Smooth muscle cell (in vitro differentiated cells): ENCODE measurements around the gene INPP5A. TPM values are rescaled to one million over a fixed set of nuclear protein-coding genes. Genes with fewer than 3 reads are reported as not detected.

ENCODE experiments used
- DNase-seq: peaks from one replicate; lab custom pipeline; 2025; ENCODE audit not compliant: unreplicated experiment; lab: John Stamatoyannopoulos, UW
- H2AFZ ChIP-seq: fragments of 200-600 bp; sonication (generic); 2 replicates; pipeline ENCODE4 v1.6.0; 2016; ENCODE audit warnings: antibody characterized with exemption, low read depth, mild to moderate bottlenecking
- H3F3A ChIP-seq: fragments of 200-600 bp; sonication (generic); 2 replicates; pipeline ENCODE4 v1.6.0; 2017; ENCODE audit warnings: antibody characterized with exemption, low read depth
- H3K27ac ChIP-seq: fragments of 200-600 bp; sonication (generic); 2 replicates; pipeline ENCODE4 v1.5.1; 2016; ENCODE audit warnings: low read depth, mild to moderate bottlenecking
- H3K27me3 ChIP-seq: fragments of 200-600 bp; sonication (generic); 2 replicates; pipeline ENCODE4 v1.6.1; 2016; ENCODE audit warnings: low read depth, mild to moderate bottlenecking
- H3K36me3 ChIP-seq: fragments of 200-600 bp; sonication (generic); 2 replicates; pipeline ENCODE4 v1.5.1; 2016; ENCODE audit warnings: low read depth
- H3K4me1 ChIP-seq: fragments of 200-600 bp; sonication (generic); 2 replicates; pipeline ENCODE4 v1.5.1; 2016; ENCODE audit warnings: low read depth
- H3K4me2 ChIP-seq: fragments of 200-600 bp; sonication (generic); 2 replicates; pipeline ENCODE4 v1.6.0; 2016; ENCODE audit warnings: mild to moderate bottlenecking
- H3K4me3 ChIP-seq: fragments of 200-600 bp; sonication (generic); 2 replicates; pipeline ENCODE4 v1.5.1; 2016; ENCODE audit warnings: mild to moderate bottlenecking
- H3K79me2 ChIP-seq: fragments of 200-600 bp; sonication (generic); 2 replicates; pipeline ENCODE4 v1.6.0; 2016; ENCODE audit warnings: low read depth, mild to moderate bottlenecking
- H3K9ac ChIP-seq: fragments of 200-600 bp; sonication (generic); 2 replicates; pipeline ENCODE4 v1.6.0; 2016; ENCODE audit warnings: low read depth
- H3K9me3 ChIP-seq: fragments of 200-600 bp; sonication (generic); replicated peaks from 2 replicates; pipeline ENCODE4 v1.5.1; 2016; ENCODE audit warnings: low read depth
- H4K20me1 ChIP-seq: fragments of 200-600 bp; sonication (generic); 2 replicates; pipeline ENCODE4 v1.6.0; 2016; ENCODE audit warnings: low read depth
- CTCF ChIP-seq: fragments of 200-600 bp; sonication (generic); IDR thresholded peaks from 2 replicates; pipeline ENCODE4 v1.5.1; 2017; ENCODE audit warnings: borderline replicate concordance, mild to moderate bottlenecking, antibody characterized with exemption; ENCODE audit not compliant: insufficient read depth, poor library complexity, severe bottlenecking
- WGBS: methylation state at CpG from one replicate; pipeline ENCODE4 v1.1.7; 2016; ENCODE audit warnings: low lambda C conversion rate; 5-methylcytosine and 5-hydroxymethylcytosine counted together
- polyA plus RNA-seq: library from polyadenylated mRNA; unstranded; fragments of >200 nt; fragmentation: Nextera tagmentation; extraction: Ambion mirVana; gene quantifications from 2 replicates; pipeline ENCODE4 v1.2.1, GENCODE V29; 2016
- total RNA-seq: library from RNA; depleted of rRNA; stranded (reverse); fragments of >200 nt; gene quantifications from 2 replicates; pipeline ENCODE4 v1.2.3, GENCODE V29; 2014

INPP5A gene
- total and polyA plus RNA-seq, 2 experiments from 2014 or later: 48.0 to 55.9 TPM

- no peaks in the 10 kb centered on the region for H3K36me3 ChIP-seq
- no peaks in the 10 kb centered on the region for H3K79me2 ChIP-seq
- DNase-seq: no peak
- 43% methylated on average over 30 of the region's 30 CpGs for WGBS
- H3K27ac ChIP-seq: no peak overlapping the region
- no peaks in the 10 kb centered on the region for H3K4me1 ChIP-seq
- peaks cover 63% of the 10 kb centered on the region for H4K20me1 ChIP-seq
- peaks cover 6% of the 10 kb centered on the region for H3F3A ChIP-seq
- no peaks in the 10 kb centered on the region for H3K9me3 ChIP-seq
- no peak overlapping the region for H2AFZ ChIP-seq
- H3K4me2 ChIP-seq: no peak overlapping the region
- peaks cover 71% of the 10 kb centered on the region for H3K27me3 ChIP-seq
- H3K4me3 ChIP-seq: no peak overlapping the region
- H3K9ac ChIP-seq: no peak overlapping the region
- TF ChIP-seq CTCF: no peak
Observed at GRCh38 chr10:132783165-132783939, 245.8 kb downstream of the INPP5A start.

- Histone ChIP-seq H3F3A (peaks cover 6% of the 10 kb centered on the region), H3K27me3 (peaks cover 79% of the 10 kb centered on the region), H3K9me3 (no peaks in the 10 kb centered on the region), H4K20me1 (peaks cover 58% of the 10 kb centered on the region), H3K4me3 (no peak overlapping the region), H3K4me2 (no peak overlapping the region), H3K9ac (no peak overlapping the region), H3K79me2 (no peaks in the 10 kb centered on the region), H3K36me3 (no peaks in the 10 kb centered on the region), H3K4me1 (no peaks in the 10 kb centered on the region), H2AFZ (no peak overlapping the region), H3K27ac (no peak overlapping the region)
- no peak for TF ChIP-seq CTCF
- 12% methylated on average over 99 of the region's 106 CpGs for WGBS
- no peak for DNase-seq
Observed at GRCh38 chr10:132783940-132784865, 246.6 kb downstream of the INPP5A start.

GRCh38 chr10:132784866-132785722, 247.5 kb downstream of the INPP5A start:
- Histone ChIP-seq H3F3A (peaks cover 6% of the 10 kb centered on the region), H3K9ac (no peak overlapping the region), H3K4me1 (no peaks in the 10 kb centered on the region), H3K79me2 (no peaks in the 10 kb centered on the region), H3K9me3 (no peaks in the 10 kb centered on the region), H4K20me1 (peaks cover 56% of the 10 kb centered on the region), H2AFZ (no peak overlapping the region), H3K4me2 (peak overlapping the region; percentile 51), H3K36me3 (no peaks in the 10 kb centered on the region), H3K4me3 (no peak overlapping the region), H3K27ac (no peak overlapping the region), H3K27me3 (peaks cover 88% of the 10 kb centered on the region)
- no peak for TF ChIP-seq CTCF
- 8% methylated on average over 70 of the region's 111 CpGs for WGBS
- no peak for DNase-seq
